Right atrium auricular region (tissue), 2 donors: ENCODE data around the gene FMNL2. TPM values are rescaled to one million over a fixed set of nuclear protein-coding genes. Genes with fewer than 3 reads are reported as not detected.

Experiments
- DNase-seq: peaks from one replicate; pipeline ENCODE4 v3.0.0-alpha.2; 2019; ENCODE audit warnings: low spot score
- H3K27ac ChIP-seq, 2 donors: fragments of 200-600 bp; sonication (generic); 1 replicate in 1 of 2; 2 replicates in 1 of 2; pipeline ENCODE4 v1.5.1; 2016 to 2019
- H3K27me3 ChIP-seq, 2 donors: fragments of 200-600 bp; sonication (generic); one replicate each; pipeline versions ENCODE4 v1.5.1 to v1.6.0; 2017 to 2019
- H3K36me3 ChIP-seq: fragments of 200-600 bp; sonication (generic); one replicate; pipeline ENCODE4 v1.5.1; 2016
- H3K4me1 ChIP-seq, 2 donors: fragments of 200-600 bp; sonication (generic); one replicate each; pipeline versions ENCODE4 v1.5.1 to v1.6.0; 2017 to 2019
- H3K4me3 ChIP-seq, 2 donors: fragments of 200-600 bp; sonication (generic); 1 replicate in 1 of 2; 2 replicates in 1 of 2; pipeline ENCODE4 v1.5.1; 2017 to 2019; ENCODE audit warnings: mild to moderate bottlenecking in 1 of 2, moderate library complexity in 1 of 2
- H3K9me3 ChIP-seq, 2 donors: fragments of 200-600 bp; sonication (generic); one replicate each; pipeline ENCODE4 v1.5.1; 2019
- CTCF ChIP-seq, 2 donors: fragments of 200-600 bp; sonication (generic); IDR thresholded peaks; one replicate each; pipeline ENCODE4 v1.5.1; 2019; ENCODE audit warnings: antibody characterized with exemption in 2 of 2
- total RNA-seq, 2 donors: library from RNA; depleted of rRNA; stranded (reverse); fragments of >200 nt; gene quantifications; one replicate each; pipeline ENCODE4 v1.1.0, GENCODE V29; 2016

FMNL2 gene
- total RNA-seq, 2 donors from 2014 or later: 6.0 to 11.5 TPM

GRCh38 chr2:152304836-152305235 lies 30.1 kb upstream of the FMNL2 start:
- H3K27me3 ChIP-seq: no peaks in the 10 kb centered on the region
- DNase-seq: no peak
- H3K27ac ChIP-seq: no peak overlapping the region
- H3K9me3 ChIP-seq: no peaks in the 10 kb centered on the region
- no peak for TF ChIP-seq CTCF (IDR thresholded peaks at IDR 0.05)
- H3K4me3 ChIP-seq: no peak overlapping the region
- no peaks in the 10 kb centered on the region for H3K36me3 ChIP-seq
- H3K4me1 ChIP-seq: no peaks in the 10 kb centered on the region

- no peaks in the 10 kb centered on the region for H3K27me3 ChIP-seq
- H3K4me1 ChIP-seq: no peaks in the 10 kb centered on the region
- no peak for TF ChIP-seq CTCF (IDR thresholded peaks at IDR 0.05)
- no peaks in the 10 kb centered on the region for H3K36me3 ChIP-seq
- H3K4me3 ChIP-seq: no peak overlapping the region
- H3K9me3 ChIP-seq: no peaks in the 10 kb centered on the region
- H3K27ac ChIP-seq: no peak overlapping the region
- DNase-seq: no peak
Observed at GRCh38 chr2:152307863-152308262, 27.1 kb upstream of the FMNL2 start.

GRCh38 chr2:152309352-152310214 lies 25.4 kb upstream of the FMNL2 start:
- no peak for DNase-seq
- no peak overlapping the region for H3K27ac ChIP-seq
- no peaks in the 10 kb centered on the region for H3K4me1 ChIP-seq
- H3K4me3 ChIP-seq: no peak overlapping the region
- no peak for TF ChIP-seq CTCF (IDR thresholded peaks at IDR 0.05)
- H3K9me3 ChIP-seq: no peaks in the 10 kb centered on the region
- no peaks in the 10 kb centered on the region for H3K36me3 ChIP-seq
- no peaks in the 10 kb centered on the region for H3K27me3 ChIP-seq

DNA sequence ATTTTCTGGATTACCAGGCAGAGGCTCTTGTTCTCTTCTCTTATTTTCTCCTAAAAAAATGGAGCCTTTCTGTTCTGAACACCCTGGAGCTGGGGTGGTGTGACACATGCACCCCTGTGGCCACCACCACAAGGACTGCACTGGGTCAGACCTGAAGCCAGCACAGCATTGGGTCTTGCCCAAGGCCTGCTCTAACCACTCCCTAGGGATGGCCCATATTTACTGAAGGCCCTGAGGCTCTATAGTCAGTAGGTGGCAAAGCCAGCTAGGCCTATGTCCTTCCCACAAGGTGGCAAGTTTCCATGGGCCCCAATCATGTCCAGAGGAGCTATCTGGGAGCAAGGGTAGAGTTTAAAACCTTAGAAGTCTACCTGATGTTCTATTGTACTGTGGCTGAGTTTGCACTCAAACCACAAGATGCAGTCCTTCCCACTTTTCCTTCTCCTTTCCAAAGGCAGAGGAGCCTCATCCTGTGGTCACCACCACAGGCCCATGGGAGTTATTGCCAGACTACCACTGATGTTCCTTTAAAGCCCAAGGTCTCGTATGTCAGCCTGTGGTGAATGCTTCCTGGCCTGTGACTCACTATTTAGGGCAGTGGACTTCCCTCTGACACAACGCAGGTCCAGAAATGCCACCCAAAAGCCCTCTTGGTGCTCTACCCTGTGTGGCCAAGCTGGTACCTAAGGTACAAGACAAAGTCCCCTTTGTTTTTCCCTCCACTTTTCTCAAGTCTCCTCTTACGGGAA lies 15.0 kb upstream of the FMNL2 start:
- H3K27me3 ChIP-seq: no peaks in the 10 kb centered on the region
- no peak for DNase-seq
- H3K4me1 ChIP-seq: no peaks in the 10 kb centered on the region
- H3K9me3 ChIP-seq: no peaks in the 10 kb centered on the region
- H3K27ac ChIP-seq: no peak overlapping the region
- H3K36me3 ChIP-seq: no peaks in the 10 kb centered on the region
- no peak overlapping the region for H3K4me3 ChIP-seq
- TF ChIP-seq CTCF (IDR thresholded peaks at IDR 0.05): no peak

- TF ChIP-seq CTCF (IDR thresholded peaks at IDR 0.05): no peak
- Histone ChIP-seq H3K4me1 (no peaks in the 10 kb centered on the region), H3K36me3 (no peaks in the 10 kb centered on the region), H3K9me3 (no peaks in the 10 kb centered on the region), H3K27ac (no peak overlapping the region), H3K4me3 (no peak overlapping the region), H3K27me3 (no peaks in the 10 kb centered on the region)
- DNase-seq: no peak
Observed at GRCh38 chr2:152320814-152321213, 14.2 kb upstream of the FMNL2 start.
